NCI-H69 (cell line): ENCODE data around the gene KRT6A.

Experiments
- DNase-seq: peaks from one replicate; lab custom pipeline; 2025; lab: John Stamatoyannopoulos, UW

The KRT6A gene

DNA sequence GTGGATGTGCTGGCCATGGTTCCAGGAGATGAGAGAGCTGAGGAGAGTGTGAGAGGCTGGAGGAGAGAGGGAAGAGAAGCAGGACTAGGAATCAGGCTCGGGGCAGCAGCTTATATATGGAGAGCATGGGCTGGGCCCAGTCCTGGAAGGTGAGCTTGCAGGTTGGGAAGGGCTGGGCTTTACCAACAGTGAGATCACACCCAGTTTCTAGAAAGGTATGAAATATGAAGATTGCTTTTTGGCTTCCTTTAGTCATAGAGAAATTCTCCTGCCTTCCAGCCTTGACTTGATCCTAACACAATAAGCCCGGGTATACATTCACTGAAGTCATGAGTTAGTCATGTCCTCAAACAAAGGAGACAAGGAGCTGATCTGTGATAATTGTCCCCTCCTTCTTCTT, at the start of gene KRT6A:
Gene KRT6A (minus strand): TSS at position 86 of the 400 bp plus-strand sequence. CDS start 69 bp downstream, at position 17.
- DNase-seq, result no peak

DNA sequence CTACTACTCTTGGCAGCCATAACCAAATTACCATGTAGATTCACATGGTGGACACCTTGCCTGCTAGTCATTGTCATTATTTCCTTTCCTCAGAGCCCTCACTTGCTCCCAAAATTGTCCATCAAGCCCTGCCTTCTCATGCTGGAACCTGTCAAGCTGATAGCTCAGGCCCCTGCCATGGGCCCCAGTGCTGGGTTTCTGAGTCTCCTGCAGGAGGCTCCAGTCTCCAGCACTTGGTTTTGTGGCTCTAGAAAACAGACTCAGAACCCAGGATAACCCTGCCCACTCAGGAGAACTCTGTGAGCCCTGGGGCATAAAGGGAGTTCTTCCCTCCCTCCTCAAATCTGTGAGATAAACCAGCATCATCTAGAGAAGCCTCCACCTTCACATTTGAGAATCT, 49.1 kb upstream of the KRT6A start:
- DNase-seq, result no peak

DNA sequence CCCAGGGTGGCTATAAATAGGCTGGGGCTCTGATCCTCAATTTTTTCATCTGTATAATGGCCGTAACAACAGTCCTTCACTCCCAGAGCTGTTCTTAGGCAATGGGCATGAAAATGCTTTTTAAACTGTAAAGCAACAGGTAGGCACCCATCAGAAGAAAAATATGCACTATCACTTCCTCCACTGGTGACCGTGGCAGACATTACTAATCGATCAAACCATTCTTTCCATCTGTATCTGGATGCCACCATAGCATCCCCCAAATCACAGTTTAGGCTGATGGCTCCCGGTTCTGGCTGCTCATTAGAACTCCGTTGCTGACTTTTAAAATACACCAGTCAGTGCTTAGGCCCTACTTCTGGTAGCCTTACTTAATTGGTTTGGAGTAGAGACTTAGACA, 48.7 kb upstream of the KRT6A start:
- no peak for DNase-seq

DNA sequence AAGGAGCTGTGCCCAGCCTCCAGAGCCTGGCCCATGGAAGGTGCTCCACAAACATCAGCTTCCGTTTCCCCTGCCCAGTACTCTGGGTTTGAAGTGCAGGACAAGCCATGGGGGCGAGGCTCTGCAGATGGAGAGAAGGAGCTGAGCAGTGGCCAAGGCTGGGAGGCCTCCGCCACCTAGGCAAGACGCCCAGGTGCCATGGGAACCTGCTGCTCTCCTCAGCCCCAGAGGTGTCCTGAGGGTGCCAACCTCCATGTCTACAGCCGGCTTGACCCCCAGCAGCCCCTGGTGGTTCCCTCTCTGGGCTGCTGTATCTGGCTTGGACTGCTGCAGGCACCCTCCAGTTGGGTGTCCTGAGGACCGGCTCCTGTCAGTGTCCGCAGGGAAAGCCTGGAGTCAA, 47.5 kb upstream of the KRT6A start:
- DNase-seq, result no peak

DNA sequence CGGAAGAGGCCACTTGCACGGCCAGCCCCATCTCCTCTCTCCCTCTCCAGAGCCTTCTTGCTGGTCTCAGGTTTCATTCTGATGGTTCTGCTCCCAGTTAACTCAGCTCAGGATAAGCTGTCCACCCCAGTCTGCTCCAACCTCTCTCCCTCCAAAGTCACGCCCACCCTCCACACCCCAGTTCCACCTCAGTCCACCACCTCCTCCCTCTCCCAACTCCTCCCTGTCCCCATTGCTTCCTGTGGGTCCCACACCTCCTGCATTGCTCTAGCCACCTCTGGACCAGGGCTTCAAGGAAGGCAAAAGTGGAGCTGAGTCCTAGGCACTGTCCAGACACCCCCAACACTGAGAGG, 46.7 kb upstream of the KRT6A start:
- DNase-seq, result no peak

DNA sequence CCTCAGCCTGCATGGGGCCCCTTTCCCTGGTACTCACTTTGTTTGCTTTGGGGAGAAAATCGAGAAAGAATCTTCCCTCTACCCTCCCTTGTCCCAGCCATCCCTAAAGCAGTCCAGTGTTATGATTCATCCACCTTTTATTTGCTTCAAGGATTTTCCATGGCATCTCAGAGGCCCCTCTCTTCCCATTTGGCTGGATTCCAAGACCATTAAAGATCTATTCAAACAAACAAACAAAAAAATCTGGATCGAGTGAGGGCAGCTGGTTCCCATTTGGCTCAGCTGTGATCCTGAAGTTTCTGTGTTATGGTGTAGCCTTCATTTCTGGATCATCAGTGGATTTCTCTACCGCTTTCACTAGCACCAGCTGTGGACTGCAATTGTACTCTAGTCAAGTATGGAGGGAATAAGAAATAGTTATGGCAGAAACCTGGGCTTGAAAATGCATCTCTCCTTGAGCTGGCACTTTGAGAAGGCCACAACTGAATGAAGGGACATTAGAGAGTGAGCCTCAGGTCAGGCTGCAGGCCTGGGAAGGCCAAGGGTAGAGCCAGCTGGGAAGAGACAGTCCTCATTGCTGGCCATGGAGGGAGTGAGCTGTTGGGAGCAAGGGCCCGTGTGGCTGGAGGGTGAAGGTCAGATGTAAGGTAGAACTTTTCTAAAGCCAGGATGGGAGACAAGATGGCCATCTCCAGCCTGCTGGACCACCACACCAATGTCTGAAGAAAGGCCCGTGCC, 46.2 kb upstream of the KRT6A start:
- peak; percentile 76 for DNase-seq

DNA sequence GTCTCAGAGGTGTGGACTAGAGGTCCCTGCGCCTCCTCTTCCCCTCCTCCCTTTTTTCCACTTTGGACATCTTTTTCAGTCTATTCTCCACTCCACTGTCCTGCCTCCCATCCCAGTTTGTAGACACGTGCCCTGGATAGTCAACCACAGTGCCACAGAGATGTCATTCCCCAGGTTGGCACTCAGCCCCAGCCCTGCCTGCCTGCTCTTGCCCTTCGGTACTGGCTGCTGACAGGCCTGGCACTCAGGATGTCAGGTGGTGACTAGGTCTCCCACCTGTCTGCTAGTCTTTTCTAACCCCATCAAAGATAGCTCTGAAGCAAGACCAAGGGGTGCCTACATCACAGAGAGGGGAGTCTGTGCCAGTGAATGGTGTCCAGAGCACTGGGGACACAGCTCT, 44.0 kb upstream of the KRT6A start:
- DNase-seq, result no peak

DNA sequence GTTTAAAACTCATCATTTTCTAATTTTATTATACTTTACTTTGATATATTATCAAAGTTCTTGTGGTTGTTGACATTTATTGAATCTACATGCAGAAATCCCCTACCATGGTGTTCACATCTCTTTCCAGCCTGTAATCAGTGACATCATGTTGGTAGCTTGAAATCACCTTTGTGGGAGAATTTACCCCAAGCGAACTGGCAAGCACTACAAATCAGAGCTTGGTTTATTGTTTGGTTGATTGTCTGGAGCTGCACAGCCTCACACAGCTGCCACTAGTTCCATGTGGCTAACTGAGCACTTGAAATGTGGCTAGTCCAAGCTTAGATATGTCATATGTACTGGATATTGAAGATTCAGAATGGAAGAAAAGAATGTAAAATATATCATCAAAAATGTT, 42.5 kb upstream of the KRT6A start:
- DNase-seq, result no peak

DNA sequence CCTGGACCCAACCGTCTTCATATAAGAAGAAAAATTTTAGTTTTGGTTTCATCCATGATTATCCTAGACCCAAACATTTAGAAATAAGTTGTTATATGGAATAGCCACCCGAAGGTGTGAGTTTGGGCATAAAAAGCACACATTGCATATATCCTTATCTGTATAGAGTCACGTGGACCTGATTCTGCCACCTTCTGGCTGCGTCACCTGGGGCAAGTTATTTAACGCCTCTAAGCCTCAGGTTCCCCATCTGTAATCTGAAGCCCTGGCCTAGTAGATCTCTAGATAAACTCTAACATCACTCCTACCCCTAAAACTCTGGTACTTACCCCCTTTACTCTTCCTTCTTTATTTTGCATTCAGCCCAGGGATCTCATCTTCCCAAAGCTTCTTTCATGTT, 41.4 kb upstream of the KRT6A start:
- no peak for DNase-seq

DNA sequence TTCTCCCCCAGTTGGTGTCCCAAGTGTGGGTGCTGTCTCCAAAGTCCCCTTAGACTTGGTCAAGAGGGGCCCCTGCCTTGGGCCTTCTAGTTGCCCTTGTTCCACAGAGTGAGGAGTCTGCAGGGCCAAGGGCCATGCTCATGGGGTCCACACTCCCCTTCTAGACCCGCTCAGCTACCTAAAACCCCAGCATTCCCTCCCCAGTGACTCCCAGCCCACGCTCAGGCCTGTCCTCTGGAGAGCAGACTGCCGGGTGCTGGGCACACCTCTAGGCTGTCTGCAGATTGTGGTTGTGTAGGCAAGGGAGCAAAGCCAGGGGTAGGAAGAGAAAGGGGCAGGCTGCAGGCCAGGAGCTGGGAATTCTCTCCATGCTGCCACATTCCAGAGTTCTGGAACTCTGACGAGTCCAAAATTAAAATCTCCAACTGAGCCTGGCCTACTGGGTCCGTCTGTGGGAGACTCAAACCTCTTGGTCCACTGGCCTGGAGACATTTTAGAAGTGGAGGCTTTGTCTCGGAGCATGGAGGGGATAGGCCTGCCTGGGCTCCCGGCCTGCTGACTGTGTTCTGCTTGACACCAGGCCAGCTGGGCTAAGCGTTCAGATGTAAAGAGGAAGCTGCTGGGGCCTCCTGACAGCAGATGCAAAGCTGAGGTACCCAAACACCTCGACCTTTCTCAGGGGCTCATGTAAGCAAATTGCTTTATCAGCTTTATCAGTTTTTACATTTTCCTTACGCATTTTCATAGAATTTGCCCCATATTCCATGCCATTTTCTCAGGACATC, 40.8 kb upstream of the KRT6A start:
- DNase-seq, result no peak

DNA sequence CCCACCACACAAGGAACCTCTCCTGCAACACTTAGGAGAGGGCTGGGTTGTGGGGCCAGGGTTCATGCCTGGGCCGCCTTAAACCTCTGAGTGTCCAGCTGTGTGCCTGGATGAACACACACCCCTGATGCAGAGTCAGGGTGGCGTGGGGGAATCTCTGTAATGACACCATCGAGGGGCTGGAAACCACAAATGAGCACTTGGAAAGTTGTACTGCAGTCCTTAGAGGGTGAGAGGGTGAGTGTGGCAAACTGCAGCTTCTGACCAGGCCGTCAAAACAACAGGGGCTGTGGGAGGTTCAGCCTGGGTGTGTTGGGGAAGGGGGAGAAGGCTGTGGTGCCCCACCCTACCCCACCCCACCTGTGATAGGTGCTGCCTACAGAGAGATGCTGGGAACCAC, 39.6 kb upstream of the KRT6A start:
- no peak for DNase-seq

DNA sequence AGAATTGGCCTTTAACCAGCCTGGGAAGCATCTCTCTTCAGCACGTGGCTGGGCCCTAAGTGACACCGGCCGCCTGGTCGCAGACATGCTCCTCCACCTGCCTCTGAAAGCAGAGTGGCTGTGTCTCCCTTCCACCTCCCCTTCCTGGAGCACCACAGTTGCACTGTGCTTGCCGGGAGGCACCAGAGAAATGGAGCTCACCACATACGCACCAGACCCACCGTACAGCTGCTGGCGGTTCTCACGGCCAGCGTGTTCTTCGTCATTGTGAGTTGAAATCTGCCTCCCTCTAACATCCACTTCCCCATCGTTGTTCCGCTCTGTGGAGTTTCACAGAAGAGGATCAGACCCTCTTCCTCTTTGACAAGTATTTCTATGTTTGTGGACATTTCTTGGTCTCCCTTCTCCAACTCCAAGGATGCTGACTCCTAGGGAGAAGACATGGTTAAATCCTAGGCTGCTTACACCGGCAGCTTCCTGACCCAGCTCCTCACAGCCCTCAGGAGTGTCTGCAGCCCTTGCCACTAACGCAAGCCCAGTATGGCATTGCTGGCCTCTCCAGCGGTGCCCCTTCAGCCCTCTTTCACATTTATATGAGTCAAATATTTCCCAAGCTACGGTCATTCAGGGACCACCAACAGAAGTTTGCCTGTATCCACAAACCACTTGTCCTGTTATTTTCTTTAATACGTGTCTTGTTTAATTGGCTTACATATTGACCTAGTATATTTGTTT, 38.7 kb upstream of the KRT6A start:
- no peak for DNase-seq

DNA sequence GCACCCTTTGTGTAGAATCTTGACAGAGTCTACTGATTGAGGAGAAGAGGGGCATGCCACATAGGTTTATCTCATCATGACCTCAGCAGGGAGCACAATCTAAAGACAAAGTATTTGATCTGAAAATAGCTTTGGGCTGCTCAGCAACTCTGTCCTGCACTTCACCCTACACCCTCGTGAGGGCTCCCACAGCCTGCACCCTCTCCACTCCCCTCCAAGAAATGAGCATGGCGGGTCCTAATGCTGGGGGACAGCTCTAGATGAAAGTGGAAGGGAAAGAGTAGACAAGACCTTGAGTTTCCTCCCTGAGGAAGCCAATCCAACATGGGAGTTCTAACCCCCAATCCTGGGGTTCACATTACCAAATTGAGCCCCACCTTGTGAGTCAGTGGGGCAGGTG, 37.8 kb upstream of the KRT6A start:
- DNase-seq, result no peak

DNA sequence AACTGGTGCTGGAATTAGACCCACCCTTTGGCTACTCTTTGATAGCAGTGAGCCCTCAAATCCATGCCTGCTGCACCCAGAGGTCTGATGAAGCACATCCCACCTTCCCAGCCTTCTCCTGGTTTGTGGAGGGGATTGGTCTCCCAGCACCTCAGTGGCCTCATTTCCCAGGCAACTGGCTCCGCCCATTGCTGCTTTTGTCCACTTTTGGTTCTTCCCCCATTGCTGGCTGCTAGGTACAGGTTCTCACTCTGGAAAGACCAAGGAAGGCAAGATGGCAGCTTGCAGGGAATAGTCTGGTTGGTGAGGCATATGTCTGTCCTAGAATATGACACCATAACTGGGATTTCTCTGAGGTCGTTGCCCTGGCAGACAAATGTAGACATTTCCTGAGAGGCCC, 37.3 kb upstream of the KRT6A start:
- DNase-seq, result no peak

DNA sequence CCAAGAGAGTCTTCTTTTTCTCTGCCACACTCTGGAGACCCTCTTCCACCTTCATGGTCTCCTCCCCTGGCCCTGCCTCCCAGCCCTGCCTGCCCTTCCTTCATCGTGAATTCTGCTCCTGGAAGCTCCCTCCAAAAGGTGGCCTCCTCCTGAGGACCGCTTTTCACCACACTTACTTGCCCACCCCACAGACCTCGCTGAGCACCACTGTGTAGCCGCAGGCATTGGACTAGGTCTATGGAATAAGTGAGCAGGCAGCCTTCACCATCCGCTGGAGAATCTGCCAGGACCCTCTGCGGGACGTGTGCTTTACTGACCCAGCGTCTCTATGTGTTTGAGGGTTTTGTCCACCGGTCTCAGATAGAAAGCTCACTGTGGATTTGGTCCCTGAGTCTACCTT, 36.8 kb upstream of the KRT6A start:
- DNase-seq, result no peak

DNA sequence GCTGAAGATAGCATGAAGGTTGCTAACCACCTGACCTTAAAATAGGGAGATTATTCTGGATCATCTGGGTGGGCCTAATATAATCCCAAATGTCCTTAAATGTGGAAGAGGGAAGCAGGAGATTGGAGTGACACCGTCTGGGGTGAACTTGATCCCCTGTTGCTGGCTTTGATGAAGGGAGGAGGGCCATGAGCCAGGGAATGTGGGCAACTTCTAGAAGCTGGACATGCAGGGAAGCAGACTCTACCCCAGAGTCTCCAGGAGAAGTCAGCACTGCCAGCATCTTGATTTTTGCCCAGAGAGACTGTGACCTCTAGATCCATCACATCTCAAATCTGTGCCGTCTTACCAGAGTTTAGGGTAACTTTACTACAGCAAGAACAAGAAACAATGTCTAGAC, 36.4 kb upstream of the KRT6A start:
- no peak for DNase-seq

DNA sequence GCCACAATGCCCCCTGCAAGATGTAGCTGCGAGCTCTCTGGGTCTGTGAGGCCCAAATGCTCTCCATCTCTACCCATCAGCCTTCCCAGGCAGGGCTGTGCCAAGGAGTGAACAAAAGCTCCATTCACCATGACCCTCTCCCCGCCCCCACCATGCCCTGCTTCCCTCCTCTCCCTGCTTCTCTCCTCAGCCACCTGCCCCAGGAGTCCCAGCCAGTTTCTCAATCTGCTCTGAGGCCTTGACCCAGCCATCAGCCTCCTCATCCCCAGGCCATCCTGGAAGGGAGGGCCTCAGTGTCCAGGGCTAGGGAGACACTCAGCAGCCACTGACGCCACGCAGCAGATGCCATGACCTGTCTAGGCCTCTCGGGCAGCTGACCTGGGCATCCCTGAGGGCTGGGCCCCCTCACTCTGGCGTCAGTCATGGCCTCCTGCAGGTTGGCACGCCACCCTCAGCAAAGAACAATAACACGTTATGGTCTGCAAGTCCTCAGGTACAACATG, 35.6 kb upstream of the KRT6A start:
- no peak for DNase-seq

DNA sequence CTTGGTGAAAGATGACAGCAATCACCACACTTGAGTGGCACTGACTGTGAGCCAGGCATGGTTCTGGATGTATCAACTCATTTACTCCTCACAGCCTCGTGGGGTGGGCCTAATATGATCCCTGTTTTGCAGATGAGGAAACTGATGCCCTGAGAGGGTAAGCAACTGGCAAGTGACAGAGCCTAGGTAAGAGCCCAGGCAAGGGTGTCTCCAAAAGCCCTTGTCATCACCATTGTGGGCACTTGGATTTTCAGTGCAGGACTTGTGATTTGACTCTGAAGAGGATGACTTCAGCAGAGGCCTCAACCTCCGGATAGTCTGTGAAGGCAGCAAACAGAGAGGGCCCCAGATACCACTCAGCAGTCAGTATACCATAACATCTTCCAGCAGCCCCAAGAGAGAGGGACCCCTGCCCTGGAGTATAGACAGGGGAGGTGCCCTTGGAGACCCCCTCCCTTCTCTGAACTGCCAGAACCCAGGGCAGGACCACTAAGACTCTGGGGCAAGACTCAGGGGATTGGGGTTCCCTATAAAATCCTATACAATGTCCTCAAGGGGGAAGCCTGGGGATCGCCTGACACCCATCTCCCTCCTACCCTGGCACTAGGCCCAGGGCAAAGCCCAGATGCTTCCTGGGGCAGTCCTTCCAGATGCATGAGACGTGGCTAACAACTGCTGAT, 34.2 kb upstream of the KRT6A start:
- DNase-seq, result no peak

DNA sequence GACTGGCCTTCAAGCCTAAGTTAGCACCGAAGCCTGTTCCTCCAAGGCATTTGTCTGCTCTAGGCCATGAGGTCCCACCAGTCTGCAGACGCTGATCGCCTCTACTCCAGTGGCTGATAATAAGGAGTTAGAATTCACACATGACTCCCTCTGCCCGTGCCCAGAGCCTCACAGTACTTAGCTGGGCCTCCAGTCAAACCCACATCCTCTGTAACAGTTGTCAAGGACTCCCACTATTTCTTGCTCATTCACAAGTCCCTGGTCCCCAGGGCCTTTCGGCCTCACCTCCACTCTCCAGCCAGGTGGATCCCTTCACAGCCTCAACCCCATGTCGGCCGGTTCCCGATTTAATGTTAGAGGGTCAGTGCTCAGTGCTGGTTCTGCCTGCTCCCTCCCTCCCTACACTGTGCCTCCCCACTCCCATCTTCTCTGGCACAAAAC, 33.5 kb upstream of the KRT6A start:
- DNase-seq, result no peak

DNA sequence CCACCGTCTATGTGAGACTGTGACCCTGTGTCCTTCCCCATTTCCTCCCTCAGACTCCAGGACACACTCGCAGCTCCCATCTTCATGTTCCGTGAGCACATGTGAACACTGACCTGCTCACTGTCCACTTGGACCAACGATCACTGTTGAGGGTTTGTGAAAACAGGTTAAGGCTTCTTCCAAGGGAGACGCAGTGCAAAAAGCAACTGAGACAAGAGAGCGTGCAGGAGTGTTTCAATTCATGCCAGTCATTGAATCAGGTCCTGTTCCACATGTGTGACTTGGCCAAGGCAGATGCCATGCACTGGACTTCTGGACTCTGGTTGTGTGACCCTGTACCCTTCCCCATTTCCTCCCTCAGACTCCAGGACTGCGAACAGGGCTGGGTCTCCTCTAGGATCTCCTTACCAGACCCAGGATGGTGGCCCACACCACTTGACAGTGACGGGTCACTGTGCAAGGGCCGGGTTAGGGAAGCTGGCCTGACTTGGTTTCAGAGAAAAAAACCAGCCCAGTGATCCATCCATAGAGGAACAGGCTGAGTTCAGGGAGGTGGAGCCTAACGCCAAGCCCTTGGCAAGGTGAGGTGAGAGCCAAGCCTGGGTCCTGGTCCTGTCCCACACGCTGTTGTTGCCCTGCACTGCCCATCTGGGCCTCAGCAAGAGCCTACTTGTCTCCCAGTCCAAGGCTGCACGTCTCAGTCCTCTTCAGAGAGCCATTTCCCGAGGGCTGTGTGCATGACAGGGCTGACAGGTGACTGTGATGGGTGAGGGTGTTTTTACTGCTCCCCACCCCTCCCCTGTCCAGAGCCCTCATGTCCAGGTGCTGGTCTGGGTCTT, 32.8 kb upstream of the KRT6A start:
- no peak for DNase-seq

DNA sequence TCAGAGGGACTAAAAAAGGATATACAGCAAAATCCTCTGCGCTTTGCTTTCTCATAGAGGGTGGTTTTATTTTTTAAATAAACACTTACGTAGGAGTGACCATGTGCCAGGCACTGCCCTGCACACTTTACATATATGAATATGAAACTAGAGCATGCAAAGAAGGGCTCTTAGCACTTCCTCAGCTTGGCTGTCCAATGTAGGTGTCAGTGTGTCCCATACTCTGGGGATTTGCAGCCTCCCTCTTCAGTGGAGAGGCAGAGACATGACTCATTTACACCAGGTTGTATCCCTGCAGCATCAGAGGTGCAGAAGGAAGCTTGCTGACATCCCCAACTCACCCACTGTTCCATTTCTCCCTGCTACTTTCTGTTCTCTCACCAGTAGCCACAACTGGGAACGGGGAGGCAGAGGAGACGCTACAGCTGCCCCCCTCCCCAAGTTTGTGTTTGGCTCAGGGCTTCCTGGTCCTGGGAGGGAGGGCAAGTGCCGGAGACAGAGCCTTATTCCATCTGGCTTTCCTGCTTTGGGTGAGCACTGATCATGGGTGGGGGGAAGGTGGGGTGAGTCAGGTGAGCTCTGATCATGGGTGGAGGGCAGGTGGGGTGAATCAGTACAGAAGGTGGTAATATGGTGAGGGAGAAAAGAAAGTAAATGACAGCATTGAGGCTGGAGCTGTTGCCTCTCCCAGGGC, 32.0 kb upstream of the KRT6A start:
- DNase-seq, result no peak
